PC-3 (cell line): ENCODE results near the gene PPEF2.

ENCODE experiments used
- CTCF ChIP-seq: fragments of 300-600 bp; sonication (generic); conservative IDR thresholded peaks from 2 replicates; pipeline ENCODE4 v1.5.1; 2017; ENCODE audit warnings: antibody characterized with exemption, low read depth, mild to moderate bottlenecking, low read length
- EZH2 ChIP-seq: fragments of 300-600 bp; sonication (generic); IDR thresholded peaks from one replicate; pipeline ENCODE4 v1.6.1; 2017; ENCODE audit warnings: antibody characterized with exemption, mild to moderate bottlenecking, low read length; ENCODE audit not compliant: unreplicated experiment
- EZH2phosphoT487 ChIP-seq: fragments of 300-600 bp; sonication (generic); IDR thresholded peaks from 2 replicates; pipeline ENCODE4 v1.6.1; 2018; ENCODE audit warnings: mild to moderate bottlenecking, antibody characterized with exemption, low read length, borderline replicate concordance

- TF ChIP-seq CTCF (no peak), EZH2 (no peak), EZH2phosphoT487 (no peak)
Measured at GRCh38 chr4:75849461-75849860, 52.8 kb downstream of the PPEF2 start.
